Esophagus squamous epithelium (tissue), 5 donors: Measurements from ENCODE around the gene DNAH2. TPM values are rescaled to one million over a fixed set of nuclear protein-coding genes. Genes with fewer than 3 reads are reported as not detected.
A peak's percentile ranks its signal among the peaks of the same experiment; 100 is the strongest.

Experiments used
- DNase-seq: peaks from one replicate; lab custom pipeline; 2025; lab: John Stamatoyannopoulos, UW
- H3K27ac ChIP-seq, 4 donors: fragments of 200-600 bp; sonication (generic); one replicate each; pipeline ENCODE4 v1.5.1; 2016 to 2019; ENCODE audit warnings: mild to moderate bottlenecking in 1 of 4
- H3K27me3 ChIP-seq, 4 donors: fragments of 200-600 bp; sonication (generic); 1 replicate in 3 of 4; 2 replicates in 1 of 4; pipeline versions ENCODE4 v1.5.1 to v1.6.0; 2017 to 2021; ENCODE audit warnings: antibody characterized with exemption in 1 of 4
- H3K36me3 ChIP-seq, 3 donors: fragments of 200-600 bp; sonication (generic); one replicate each; pipeline ENCODE4 v1.5.1; 2016 to 2019
- H3K4me1 ChIP-seq, 3 donors: fragments of 200-600 bp; sonication (generic); one replicate each; pipeline ENCODE4 v1.5.1; 2017 to 2019
- H3K4me3 ChIP-seq, 4 donors: fragments of 200-600 bp; sonication (generic); 1 replicate in 3 of 4; 2 replicates in 1 of 4; pipeline ENCODE4 v1.5.1; 2016 to 2019; ENCODE audit warnings: mild to moderate bottlenecking in 2 of 4, moderate library complexity in 1 of 4
- H3K9me3 ChIP-seq, 3 donors: fragments of 200-600 bp; sonication (generic); one replicate each; pipeline ENCODE4 v1.5.1; 2016 to 2019
- POLR2A ChIP-seq, 4 donors: fragments of 450-650 bp; IDR thresholded peaks; one replicate each; pipeline ENCODE4 v1.6.1; 2017; ENCODE audit warnings: antibody characterized with exemption in 4 of 4, mild to moderate bottlenecking in 4 of 4, moderate library complexity in 3 of 4
- whole genome bisulfite sequencing, 2 donors: methylation state at CpG; one replicate each; pipeline ENCODE4 v1.1.5; 2018; 5-methylcytosine and 5-hydroxymethylcytosine counted together
- intact Hi-C: fragments of 100-400 bp; cut with DNase I; formaldehyde crosslinking; loops from one replicate; pipeline ENCODE4 v1.15.0; 2022
- total RNA-seq, 4 donors: library from RNA; depleted of rRNA; stranded (reverse); fragments of >200 nt; gene quantifications; one replicate each; pipeline ENCODE4 v1.1.0, GENCODE V29; 2016
- TF ChIP-seq, protein P1 (sequence below), 6 experiments: fragments of 450-650 bp in 4 of 6; fragments of 200-600 bp in 2 of 6; sonication (generic) in 2 of 6; IDR thresholded peaks; one replicate each; pipeline ENCODE4 v1.5.1; 2016 to 2019; ENCODE audit warnings: antibody characterized with exemption in 6 of 6, mild to moderate bottlenecking in 4 of 6, moderate library complexity in 4 of 6
- donor health status: DM: yes; HTN: yes; CAD: no.

The DNAH2 gene
- total RNA-seq, 4 donors from 2014 or later: under 0.01 to 0.04 (median 0.03) TPM; not detected in 1

DNA sequence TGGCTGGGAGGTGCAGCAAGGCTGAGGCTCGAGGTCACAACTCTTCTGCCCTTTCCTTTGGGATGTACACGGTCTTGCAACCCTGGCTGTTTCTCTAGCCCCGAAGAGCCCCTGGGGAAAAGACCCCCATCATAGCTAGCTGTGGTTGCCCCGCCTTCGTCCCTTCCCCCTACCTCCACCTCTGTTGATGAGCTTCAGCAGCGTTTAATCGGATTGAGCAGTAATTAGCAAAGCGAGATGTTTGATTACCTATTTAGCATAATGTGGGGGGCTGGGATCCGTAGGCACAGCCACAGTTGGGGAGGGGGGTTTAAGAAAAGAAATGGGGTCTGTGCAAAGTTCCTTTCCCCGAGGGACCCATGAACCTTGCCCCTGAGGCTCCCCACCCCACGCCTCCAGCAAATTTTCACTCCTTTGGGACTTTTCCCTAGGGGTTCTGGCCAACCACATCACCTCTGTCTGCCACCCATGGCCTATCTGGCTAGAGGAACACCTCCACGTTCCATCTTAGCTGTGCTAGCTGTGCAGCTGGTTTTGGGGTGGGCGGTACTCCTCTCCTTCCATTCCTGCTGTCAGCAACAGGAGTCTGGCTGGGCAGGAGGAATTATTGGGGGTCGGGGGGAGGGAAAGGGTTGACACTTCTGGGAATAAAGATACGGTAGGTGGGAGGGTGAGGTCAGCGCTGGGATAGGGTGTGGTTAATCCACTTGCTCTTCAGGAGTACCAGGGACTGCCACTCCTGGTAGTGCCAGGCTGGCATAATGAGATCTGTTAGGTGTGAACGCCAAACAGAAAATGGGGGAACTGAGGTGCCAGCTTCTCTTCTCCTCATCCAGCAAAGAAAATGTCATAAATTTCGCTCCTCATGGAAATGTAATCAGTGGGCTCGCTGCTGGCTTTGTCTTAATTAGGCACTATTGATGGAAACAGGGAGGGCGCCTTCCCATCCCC is 1.3 kb upstream of the DNAH2 start:
- Histone ChIP-seq H3K27ac (peak overlapping the region in 3 of 4 donors; percentile 8 to 66 (median 62)), H3K36me3 (no peaks in the 10 kb centered on the region), H3K9me3 (no peaks in the 10 kb centered on the region), H3K4me3 (peak overlapping the region; percentile 43 to 66 (median 56)), H3K4me1 (peaks cover 9 to 24% (median 15%) of the 10 kb centered on the region in 3 donors), H3K27me3 (peaks cover 0 to 94% (median 4%) of the 10 kb centered on the region in 4 donors)
- DNase-seq: no peak
- intact Hi-C loops: no loop called here
- WGBS, 2 donors: 22 to 41% methylated on average over 14 to 19 of the region's 20 CpGs
- TF ChIP-seq, protein P1, sequence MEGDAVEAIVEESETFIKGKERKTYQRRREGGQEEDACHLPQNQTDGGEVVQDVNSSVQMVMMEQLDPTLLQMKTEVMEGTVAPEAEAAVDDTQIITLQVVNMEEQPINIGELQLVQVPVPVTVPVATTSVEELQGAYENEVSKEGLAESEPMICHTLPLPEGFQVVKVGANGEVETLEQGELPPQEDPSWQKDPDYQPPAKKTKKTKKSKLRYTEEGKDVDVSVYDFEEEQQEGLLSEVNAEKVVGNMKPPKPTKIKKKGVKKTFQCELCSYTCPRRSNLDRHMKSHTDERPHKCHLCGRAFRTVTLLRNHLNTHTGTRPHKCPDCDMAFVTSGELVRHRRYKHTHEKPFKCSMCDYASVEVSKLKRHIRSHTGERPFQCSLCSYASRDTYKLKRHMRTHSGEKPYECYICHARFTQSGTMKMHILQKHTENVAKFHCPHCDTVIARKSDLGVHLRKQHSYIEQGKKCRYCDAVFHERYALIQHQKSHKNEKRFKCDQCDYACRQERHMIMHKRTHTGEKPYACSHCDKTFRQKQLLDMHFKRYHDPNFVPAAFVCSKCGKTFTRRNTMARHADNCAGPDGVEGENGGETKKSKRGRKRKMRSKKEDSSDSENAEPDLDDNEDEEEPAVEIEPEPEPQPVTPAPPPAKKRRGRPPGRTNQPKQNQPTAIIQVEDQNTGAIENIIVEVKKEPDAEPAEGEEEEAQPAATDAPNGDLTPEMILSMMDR (IDR thresholded peaks at IDR 0.05): no peak
- TF ChIP-seq POLR2A (IDR thresholded peaks at IDR 0.05): no peak

DNA sequence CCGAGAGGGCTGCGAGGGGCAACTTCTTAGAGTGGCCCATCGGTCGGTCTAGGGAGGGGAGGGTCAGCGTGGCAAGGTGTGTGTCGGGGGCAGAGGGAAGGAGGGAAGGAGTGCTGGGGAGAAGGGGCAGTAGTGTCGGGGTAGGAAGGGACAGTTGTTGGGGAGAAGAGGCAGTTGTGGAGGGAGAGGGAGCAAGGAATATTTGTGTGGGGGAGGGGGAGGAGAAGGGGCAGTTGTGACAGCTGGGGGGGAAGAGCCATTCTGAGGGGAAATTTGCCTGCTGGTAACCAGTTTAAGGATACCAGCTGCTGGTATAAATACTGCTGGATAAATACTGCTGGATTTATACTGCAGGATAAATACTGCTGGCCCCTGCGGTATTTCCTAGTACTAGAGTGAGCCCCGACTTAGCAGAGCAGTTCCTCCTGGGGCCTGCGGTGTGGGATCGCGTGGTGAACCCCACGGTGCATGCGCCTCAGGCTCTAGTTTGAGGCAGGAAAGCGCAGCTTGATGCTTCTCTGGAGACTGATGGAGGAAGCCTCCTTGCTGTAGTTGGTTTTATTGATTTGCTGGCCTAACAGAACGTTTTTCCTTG is 309 bp downstream of the DNAH2 start:
- peaks cover 9 to 24% (median 15%) of the 10 kb centered on the region in 3 donors for H3K4me1 ChIP-seq
- intact Hi-C loops: no loop called here
- H3K27ac ChIP-seq: peak overlapping the region; percentile 25 to 66 (median 48)
- no peak for DNase-seq
- H3K9me3 ChIP-seq: no peaks in the 10 kb centered on the region
- 3 to 6% methylated on average over 11 of the region's 16 CpGs for WGBS, 2 donors
- peaks cover 0 to 83% (median 0%) of the 10 kb centered on the region in 4 donors for H3K27me3 ChIP-seq
- H3K4me3 ChIP-seq: peak overlapping the region; percentile 43 to 66 (median 56)
- TF ChIP-seq, protein P1 (IDR thresholded peaks at IDR 0.05): no peak
- no peak for TF ChIP-seq POLR2A (IDR thresholded peaks at IDR 0.05)
- no peaks in the 10 kb centered on the region for H3K36me3 ChIP-seq

DNA sequence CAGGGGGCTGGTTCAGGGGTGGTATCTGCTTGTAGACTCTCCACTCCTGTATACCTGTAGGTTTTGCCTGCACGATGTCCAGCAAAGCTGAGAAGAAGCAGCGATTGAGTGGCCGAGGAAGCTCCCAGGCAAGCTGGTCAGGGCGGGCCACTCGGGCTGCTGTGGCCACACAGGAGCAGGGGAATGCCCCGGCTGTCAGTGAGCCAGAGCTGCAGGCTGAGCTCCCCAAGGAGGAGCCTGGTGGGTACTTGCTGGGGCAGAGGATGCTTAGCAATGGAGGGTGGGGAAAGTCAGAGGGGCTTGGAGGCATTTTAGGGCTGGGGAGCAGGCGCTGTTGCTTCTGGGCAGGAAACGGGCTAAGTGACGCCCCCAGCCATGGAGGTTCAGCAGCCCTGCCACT is 2.1 kb downstream of the DNAH2 start:
- H3K4me3 ChIP-seq: no peak overlapping the region
- 69 to 88% methylated on average over 1 to 6 of the region's 9 CpGs for WGBS, 2 donors
- no peak overlapping the region for H3K27ac ChIP-seq
- H3K27me3 ChIP-seq: peaks cover 0 to 79% (median 0%) of the 10 kb centered on the region in 4 donors
- H3K9me3 ChIP-seq: no peaks in the 10 kb centered on the region
- DNase-seq: no peak
- no peak for TF ChIP-seq POLR2A (IDR thresholded peaks at IDR 0.05)
- TF ChIP-seq, protein P1 (IDR thresholded peaks at IDR 0.05): no peak
- H3K36me3 ChIP-seq: no peaks in the 10 kb centered on the region
- H3K4me1 ChIP-seq: peaks cover 9 to 24% (median 15%) of the 10 kb centered on the region in 3 donors
- intact Hi-C loops: no loop called here

DNA sequence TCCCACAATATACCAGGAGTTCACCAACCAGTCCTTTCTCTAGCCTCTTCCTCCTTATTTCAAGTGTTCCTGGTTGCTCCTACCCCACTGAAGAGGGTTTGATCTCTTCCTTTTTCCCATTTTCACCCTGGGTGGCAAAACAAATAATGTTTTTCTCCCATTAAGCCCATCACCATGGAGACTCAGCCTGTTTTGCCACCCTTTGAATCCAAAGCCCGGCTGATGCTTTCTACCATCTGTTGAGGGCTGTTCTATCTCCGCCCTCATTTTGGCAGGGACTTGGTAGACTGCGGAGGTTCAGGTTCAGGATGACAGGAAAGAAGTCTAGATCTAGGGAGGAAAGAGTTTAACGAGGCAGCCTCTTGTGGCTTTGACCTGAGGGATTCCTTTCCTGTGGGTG is 2.6 kb downstream of the DNAH2 start:
- WGBS, 2 donors: 21 to 30% methylated on average over 3 to 4 of the region's 4 CpGs
- peaks cover 0 to 79% (median 0%) of the 10 kb centered on the region in 4 donors for H3K27me3 ChIP-seq
- H3K4me1 ChIP-seq: peaks cover 9 to 24% (median 15%) of the 10 kb centered on the region in 3 donors
- no peak overlapping the region for H3K4me3 ChIP-seq
- no peaks in the 10 kb centered on the region for H3K36me3 ChIP-seq
- intact Hi-C loops: no loop called here
- H3K27ac ChIP-seq: no peak overlapping the region
- no peaks in the 10 kb centered on the region for H3K9me3 ChIP-seq
- no peak for DNase-seq
- TF ChIP-seq, protein P1 (IDR thresholded peaks at IDR 0.05): no peak
- no peak for TF ChIP-seq POLR2A (IDR thresholded peaks at IDR 0.05)
